Measurements from ENCODE around the gene CHMP3. TPM values are rescaled to one million over a fixed set of nuclear protein-coding genes. Genes with fewer than 3 reads are reported as not detected.

CHMP3 gene
- total and polyA plus RNA-seq, 2 of the 8 experiments (the other 6 are each of a cell fraction or from before 2014, with no cell fraction given), result 11.7 to 21.9 TPM

DNA sequence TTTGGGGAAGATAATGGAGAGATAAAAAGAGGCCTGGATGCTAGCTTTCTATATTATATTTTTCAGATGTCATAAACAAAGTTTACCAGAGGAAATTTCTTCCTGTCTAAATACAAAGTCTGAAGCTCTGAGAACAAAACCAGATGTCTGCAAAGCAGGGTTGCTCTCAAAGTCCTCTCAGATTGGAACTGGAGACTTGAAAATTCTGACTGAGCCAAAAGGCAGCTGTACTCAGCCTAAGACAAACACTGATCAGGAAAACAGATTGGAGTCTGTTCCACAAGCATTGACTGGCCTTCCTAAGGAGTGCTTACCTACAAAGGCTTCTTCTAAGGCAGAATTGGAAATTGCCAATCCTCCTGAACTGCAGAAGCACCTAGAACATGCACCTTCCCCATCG lies 96.9 kb downstream of the CHMP3 start:
- WGBS, 2 experiments (ENCODE audit: extremely low coverage in 1 of 2, insufficient coverage in 1 of 2, insufficient read length in 1 of 2, insufficient replicate concordance in 2 of 2, low coverage in 1 of 2, low lambda C conversion rate in 2 of 2, missing lambda C conversion rate in 1 of 2), result 94% methylated on average over 1 of the region's 1 CpG; no CpG with 5 or more reads in 1 of the 2 experiments
- no peak for FAIRE-seq

More for the DNA sequence above, 96.9 kb downstream of the CHMP3 start:
- Histone ChIP-seq H2AFZ (ENCODE audit: low read length) (no peak overlapping the region), H4K5ac (ENCODE audit: insufficient read length, low read depth, low read length) (no peak overlapping the region), H3K4me1 (replicated peaks in 1 of 4; ENCODE audit: control insufficient read depth in 3 of 4, insufficient read depth in 4 of 4, low read length in 3 of 4) (no peaks in the 10 kb centered on the region), H2BK15ac (ENCODE audit: low read length) (no peak overlapping the region), H3K9me3 (ENCODE audit: insufficient read depth in 2 of 2, low read depth in 1 of 2, low read length in 1 of 2) (no peaks in the 10 kb centered on the region), H3K27ac (ENCODE audit: low read depth, low read length) (no peak overlapping the region), H4K20me1 (replicated peaks in 1 of 2; ENCODE audit: control insufficient read depth in 1 of 2, insufficient read depth in 2 of 2, low read length in 2 of 2) (peaks cover 3% of the 10 kb centered on the region in 2 experiments), H3K23me2 (ENCODE audit: low read depth, low read length) (no peaks in the 10 kb centered on the region; the same call in 1 of the 2 replicates), H2BK12ac (ENCODE audit: low read depth, low read length) (no peak overlapping the region), H2AK5ac (ENCODE audit: low read depth, low read length) (no peak overlapping the region), H3K27me3 (replicated peaks in 1 of 4; ENCODE audit: control insufficient read depth in 3 of 4, extremely low read depth in 1 of 4, insufficient read depth in 3 of 4, low read length in 3 of 4) (no peaks in the 10 kb centered on the region), H2BK20ac (ENCODE audit: low read length) (no peak overlapping the region), H3K79me1 (ENCODE audit: low read depth, low read length) (no peaks in the 10 kb centered on the region), H2BK5ac (ENCODE audit: low read depth, low read length) (no peak overlapping the region), H3K9ac (replicated peaks in 1 of 4; ENCODE audit: extremely low read depth in 1 of 4, low read depth in 3 of 4, low read length in 3 of 4) (no peak overlapping the region), H3K14ac (ENCODE audit: insufficient read length) (no peak overlapping the region), H3K18ac (ENCODE audit: extremely low read depth, low read length) (no peak overlapping the region), H3K79me2 (ENCODE audit: control insufficient read depth in 1 of 2, insufficient read depth in 2 of 2, low read length in 2 of 2) (no peaks in the 10 kb centered on the region), H3K4ac (replicated peaks; ENCODE audit: insufficient read length, low read depth, low read length) (no peak overlapping the region), H3K56ac (replicated peaks; ENCODE audit: insufficient read length, low read depth, low read length) (no peak overlapping the region), H3K36me3 (ENCODE audit: control insufficient read depth in 2 of 4, insufficient read depth in 4 of 4, low read length in 3 of 4) (peaks cover 14 to 50% (median 41%) of the 10 kb centered on the region in 4 experiments; a peak in 7 of 8 replicates), H3K4me2 (ENCODE audit: insufficient read depth in 1 of 2, low read depth in 2 of 2, low read length in 2 of 2) (no peak overlapping the region), H2BK120ac (replicated peaks; ENCODE audit: low read depth, low read length) (no peak overlapping the region), H3K23ac (ENCODE audit: insufficient read length) (no peak overlapping the region), H3K4me3 (ENCODE audit: extremely low read depth in 1 of 4, insufficient read depth in 2 of 4, low read depth in 3 of 4, low read length in 4 of 4) (no peak overlapping the region), H4K91ac (replicated peaks; ENCODE audit: insufficient read length, low read length) (no peak overlapping the region), H4K8ac (ENCODE audit: extremely low read depth, insufficient read depth, low read length) (no peak overlapping the region)
- ChIA-PET POLR2A (ENCODE audit: partially characterized antibody) (no interaction called here), CTCF (ENCODE audit: partially characterized antibody) (interaction anchor here (0.6 kb wide), 1 partner anchor 136 kb away, joined by 3 read pairs; no protein-coding TSS in a partner anchor)
- no peak for TF ChIP-seq NANOG (IDR thresholded peaks at IDR 0.05; ENCODE audit: insufficient read depth, low read depth, low read length, poor library complexity, severe bottlenecking)
- TF ChIP-seq, protein P1, sequence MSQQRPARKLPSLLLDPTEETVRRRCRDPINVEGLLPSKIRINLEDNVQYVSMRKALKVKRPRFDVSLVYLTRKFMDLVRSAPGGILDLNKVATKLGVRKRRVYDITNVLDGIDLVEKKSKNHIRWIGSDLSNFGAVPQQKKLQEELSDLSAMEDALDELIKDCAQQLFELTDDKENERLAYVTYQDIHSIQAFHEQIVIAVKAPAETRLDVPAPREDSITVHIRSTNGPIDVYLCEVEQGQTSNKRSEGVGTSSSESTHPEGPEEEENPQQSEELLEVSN (IDR thresholded peaks at IDR 0.05), result no peak
- no peak for TF ChIP-seq EGR1 (IDR thresholded peaks at IDR 0.05; ENCODE audit: borderline replicate concordance, low read depth, low read length)
- no peak for TF ChIP-seq SIRT6 (IDR thresholded peaks at IDR 0.05; ENCODE audit: low read length)
- TF ChIP-seq HDAC6 (IDR thresholded peaks at IDR 0.05; ENCODE audit: low read depth, low read length), result no peak
- TF ChIP-seq CHD1 (IDR thresholded peaks at IDR 0.05; ENCODE audit: low read depth, low read length), result no peak
- no peak for TF ChIP-seq MAFK (IDR thresholded peaks at IDR 0.05; ENCODE audit: low read depth, low read length)
- TF ChIP-seq SP4 (IDR thresholded peaks at IDR 0.05; ENCODE audit: low read length), result no peak
- no peak for TF ChIP-seq ASH2L (IDR thresholded peaks at IDR 0.05; ENCODE audit: low read length)
- DNase-seq (ENCODE audit: low read depth in 1 of 2, low spot score in 2 of 2), result no peak

Data from H1 (cell line).